Panc1 (cell line): ENCODE results near the gene IFNAR1.

Experiments
- CTCF ChIP-seq: fragments of 450-650 bp; IDR thresholded peaks from 2 replicates; pipeline ENCODE4 v1.5.1; 2017; ENCODE audit warnings: mild to moderate bottlenecking
- POLR2AphosphoS5 ChIP-seq: IDR thresholded peaks from 2 replicates; pipeline ENCODE4 v1.6.1; 2012; ENCODE audit warnings: mild to moderate bottlenecking, low read depth, low read length, moderate library complexity
- REST ChIP-seq, 2 experiments: IDR thresholded peaks; 2 replicates each; pipeline ENCODE4 v1.6.1; 2011 to 2012; ENCODE audit warnings: low read depth in 2 of 2, control low read depth in 1 of 2, low read length in 1 of 2, mild to moderate bottlenecking in 1 of 2, moderate library complexity in 1 of 2; ENCODE audit not compliant: insufficient read depth in 1 of 2
- SIN3A ChIP-seq: IDR thresholded peaks from 2 replicates; pipeline ENCODE4 v1.6.1; 2012; ENCODE audit warnings: low read depth, mild to moderate bottlenecking, low read length, moderate library complexity, borderline replicate concordance; ENCODE audit not compliant: insufficient read depth
- TCF7L2 ChIP-seq: IDR thresholded peaks from 2 replicates; pipeline ENCODE4 v1.6.1; 2011; ENCODE audit warnings: mild to moderate bottlenecking, low read depth, low read length, inconsistent platforms

GRCh38 chr21:33332143-33332542 lies 7.4 kb downstream of the IFNAR1 start:
- TF ChIP-seq CTCF (no peak), POLR2AphosphoS5 (no peak), SIN3A (no peak), REST (IDR thresholded peaks at IDR 0.05; ENCODE audit: insufficient read depth in 1 of 2, low read depth in 2 of 2, low read length in 1 of 2) (no peak), TCF7L2 (no peak)
